KOPT-K1 (cell line): ENCODE measurements around the gene HMCN2.

Experiments
- H3K27ac ChIP-seq: fragments of 200-600 bp; sonication (generic); 2 replicates; pipeline ENCODE4 v1.5.1; 2016; ENCODE audit warnings: antibody characterized with exemption, mild to moderate bottlenecking, low read depth, low read length; ENCODE audit not compliant: poor library complexity, severe bottlenecking
- H3K36me3 ChIP-seq: fragments of 200-600 bp; sonication (generic); 2 replicates; pipeline ENCODE4 v1.5.1; 2017; ENCODE audit warnings: antibody characterized with exemption, mild to moderate bottlenecking, low read length, moderate library complexity; ENCODE audit not compliant: insufficient read depth
- H3K9me3 ChIP-seq: fragments of 200-600 bp; sonication (generic); 2 replicates; pipeline ENCODE4 v1.5.1; 2017; ENCODE audit warnings: antibody characterized with exemption, low read length, mild to moderate bottlenecking; ENCODE audit not compliant: insufficient read depth, poor library complexity, severe bottlenecking

The HMCN2 gene

DNA sequence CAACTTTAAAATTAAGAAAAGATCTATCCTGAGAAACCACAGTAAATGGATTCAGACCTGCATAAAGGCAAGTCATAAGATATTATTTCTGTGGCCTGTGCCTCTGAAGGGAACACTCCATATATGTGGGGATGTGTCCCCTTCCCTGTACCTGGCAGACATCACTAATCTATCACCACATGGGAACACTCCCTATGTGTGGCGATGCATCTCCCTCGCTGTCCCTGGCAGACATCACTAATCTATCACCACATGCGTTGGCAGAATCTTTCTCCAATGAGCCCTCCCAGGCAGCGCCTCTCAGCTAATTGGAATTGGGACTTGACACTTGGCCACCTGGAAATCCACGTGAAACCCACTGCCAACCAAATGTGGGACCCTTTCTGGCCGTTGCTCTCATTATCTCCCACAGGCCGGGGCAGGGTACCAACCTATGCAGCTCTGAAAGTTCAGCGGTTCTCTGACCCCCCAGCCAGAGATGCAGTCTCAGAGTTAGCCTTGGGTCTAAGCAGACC, 154.0 kb downstream of the HMCN2 start:
- H3K27ac ChIP-seq = no peak overlapping the region
- no peaks in the 10 kb centered on the region for H3K36me3 ChIP-seq
- H3K9me3 ChIP-seq = no peaks in the 10 kb centered on the region

DNA sequence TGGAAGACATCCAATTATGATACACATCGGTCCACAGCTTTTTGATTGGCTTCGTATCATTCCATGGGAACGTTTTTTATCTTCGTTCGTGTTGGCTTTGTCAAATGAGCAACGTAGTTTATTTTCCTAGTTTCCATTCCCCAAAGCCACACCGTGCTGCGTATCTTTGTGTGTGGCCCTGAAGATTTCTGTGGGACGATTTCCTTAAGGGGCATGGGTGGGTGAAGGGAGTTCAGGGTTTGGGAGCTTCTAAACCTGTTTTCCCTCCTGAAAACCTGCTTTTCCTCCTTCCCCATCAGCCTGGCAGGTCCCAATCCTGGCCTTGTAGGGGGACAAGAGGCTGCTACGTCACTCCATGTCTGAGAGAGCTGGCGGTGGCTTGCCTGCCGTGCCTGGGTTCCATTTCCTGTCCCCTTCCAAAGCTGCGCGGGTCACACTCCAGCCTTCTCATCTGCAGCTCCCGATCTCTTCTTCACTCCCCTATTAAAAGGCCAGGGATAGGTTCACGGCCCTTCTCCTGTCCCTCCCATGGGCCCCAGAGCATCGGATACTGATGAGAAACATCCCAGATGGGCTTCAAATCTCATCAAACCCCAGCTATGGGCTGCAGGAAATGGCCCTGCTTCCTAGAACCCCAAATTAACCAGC, 155.7 kb downstream of the HMCN2 start:
- Histone ChIP-seq H3K36me3 (no peaks in the 10 kb centered on the region), H3K27ac (no peak overlapping the region), H3K9me3 (no peaks in the 10 kb centered on the region)

DNA sequence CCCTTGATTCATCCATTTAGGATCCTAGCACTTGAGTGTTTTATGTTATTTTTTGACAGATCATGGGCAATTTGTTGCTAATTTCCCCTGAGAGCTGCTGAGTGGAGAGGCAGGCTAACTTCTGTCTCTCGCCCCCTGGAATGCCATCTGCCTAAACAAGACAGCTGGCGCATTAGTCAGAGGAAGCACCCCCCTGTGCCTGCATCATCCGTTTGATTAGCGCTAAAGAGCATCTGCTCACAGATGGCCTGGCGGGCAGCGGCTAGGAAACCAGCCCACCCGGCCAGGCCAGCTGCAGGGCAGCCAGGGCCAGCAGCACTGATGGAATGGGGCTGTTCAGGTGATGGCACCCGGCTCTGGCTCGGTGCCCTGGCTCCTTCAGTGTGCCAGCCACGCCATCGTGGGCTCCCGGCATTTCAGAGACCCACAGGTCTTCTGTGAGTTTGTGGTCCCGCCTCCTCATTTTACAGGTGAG, 156.3 kb downstream of the HMCN2 start:
- H3K36me3 ChIP-seq = no peaks in the 10 kb centered on the region
- no peaks in the 10 kb centered on the region for H3K9me3 ChIP-seq
- no peak overlapping the region for H3K27ac ChIP-seq

DNA sequence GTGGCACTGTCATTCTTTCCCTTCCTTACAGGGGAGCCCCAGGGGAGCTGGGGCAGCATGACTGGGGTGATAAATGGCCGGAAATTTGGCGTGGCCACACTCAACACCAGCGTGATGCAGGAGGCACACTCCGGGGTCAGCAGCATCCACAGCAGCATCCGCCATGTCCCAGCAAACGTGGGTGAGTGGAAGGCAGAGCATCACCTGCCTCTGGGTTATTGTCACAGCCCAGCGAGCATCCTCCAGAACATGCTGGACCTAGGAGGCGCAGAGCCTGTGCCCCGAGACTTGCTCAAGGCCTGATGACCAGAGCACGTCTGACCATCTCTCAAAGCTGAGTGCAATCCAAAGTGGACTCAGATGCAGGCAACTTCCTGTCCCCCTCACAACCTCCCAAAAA, 157.0 kb downstream of the HMCN2 start:
- no peaks in the 10 kb centered on the region for H3K9me3 ChIP-seq
- H3K27ac ChIP-seq = no peak overlapping the region
- H3K36me3 ChIP-seq = no peaks in the 10 kb centered on the region

DNA sequence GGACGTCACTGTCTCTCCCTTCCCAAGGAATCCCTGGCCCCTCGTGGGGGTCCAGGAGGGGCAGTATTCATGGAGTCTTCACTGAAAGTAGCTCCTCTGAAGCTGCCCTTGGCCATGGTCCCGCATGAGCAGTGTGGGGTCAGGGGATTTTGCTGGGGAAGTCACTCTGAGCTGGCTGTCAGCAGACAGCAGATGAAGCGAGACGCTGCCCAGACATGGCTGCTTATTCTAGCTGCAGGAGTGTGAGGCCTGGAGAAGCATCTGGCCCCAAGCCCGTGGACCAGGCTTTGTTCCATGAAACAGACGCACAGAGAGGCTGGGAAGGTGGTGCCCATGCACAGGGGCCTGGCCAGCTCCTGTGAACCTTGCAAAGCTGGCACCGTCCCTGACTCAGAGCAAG, 157.7 kb downstream of the HMCN2 start:
- H3K27ac ChIP-seq = no peak overlapping the region
- H3K36me3 ChIP-seq = no peaks in the 10 kb centered on the region
- no peaks in the 10 kb centered on the region for H3K9me3 ChIP-seq

DNA sequence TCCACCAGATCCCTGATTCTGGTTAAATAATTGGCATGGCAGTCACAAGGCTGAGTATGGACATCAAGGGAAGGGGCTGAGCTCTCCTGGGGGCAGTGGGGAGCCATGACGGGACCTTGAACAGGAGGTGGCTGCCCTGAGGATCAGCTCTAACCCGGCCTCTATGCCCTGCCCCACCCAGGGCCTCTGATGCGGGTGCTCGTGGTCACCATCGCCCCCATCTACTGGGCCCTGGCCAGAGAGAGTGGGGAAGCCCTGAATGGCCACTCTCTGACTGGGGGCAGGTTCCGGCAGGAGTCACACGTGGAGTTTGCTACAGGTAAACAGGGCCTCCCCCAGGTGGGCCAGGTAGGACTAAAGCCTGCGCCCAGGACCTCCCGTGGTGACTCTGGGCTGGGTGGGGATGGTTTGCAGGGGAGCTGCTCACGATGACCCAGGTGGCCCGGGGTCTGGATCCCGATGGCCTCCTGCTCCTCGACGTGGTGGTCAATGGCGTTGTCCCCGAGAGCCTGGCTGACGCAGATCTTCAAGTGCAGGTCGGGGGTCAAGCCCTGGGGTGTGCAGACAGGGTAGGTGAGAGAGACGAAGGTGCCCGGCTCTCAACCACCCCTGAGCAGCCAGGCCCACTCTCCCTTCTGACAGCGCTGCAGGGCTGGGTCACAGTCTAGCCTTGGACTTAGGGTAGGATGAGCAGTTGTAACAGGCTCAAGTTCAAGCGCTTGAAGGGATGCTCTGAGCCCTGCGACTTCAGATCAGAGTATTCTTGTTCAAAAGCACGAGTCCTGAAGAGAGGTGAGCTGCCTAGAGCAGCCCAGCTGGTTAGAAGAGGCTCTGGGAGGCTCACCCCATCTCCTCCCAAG, 159.3 kb downstream of the HMCN2 start:
- Histone ChIP-seq H3K9me3 (no peaks in the 10 kb centered on the region), H3K27ac (no peak overlapping the region)

DNA sequence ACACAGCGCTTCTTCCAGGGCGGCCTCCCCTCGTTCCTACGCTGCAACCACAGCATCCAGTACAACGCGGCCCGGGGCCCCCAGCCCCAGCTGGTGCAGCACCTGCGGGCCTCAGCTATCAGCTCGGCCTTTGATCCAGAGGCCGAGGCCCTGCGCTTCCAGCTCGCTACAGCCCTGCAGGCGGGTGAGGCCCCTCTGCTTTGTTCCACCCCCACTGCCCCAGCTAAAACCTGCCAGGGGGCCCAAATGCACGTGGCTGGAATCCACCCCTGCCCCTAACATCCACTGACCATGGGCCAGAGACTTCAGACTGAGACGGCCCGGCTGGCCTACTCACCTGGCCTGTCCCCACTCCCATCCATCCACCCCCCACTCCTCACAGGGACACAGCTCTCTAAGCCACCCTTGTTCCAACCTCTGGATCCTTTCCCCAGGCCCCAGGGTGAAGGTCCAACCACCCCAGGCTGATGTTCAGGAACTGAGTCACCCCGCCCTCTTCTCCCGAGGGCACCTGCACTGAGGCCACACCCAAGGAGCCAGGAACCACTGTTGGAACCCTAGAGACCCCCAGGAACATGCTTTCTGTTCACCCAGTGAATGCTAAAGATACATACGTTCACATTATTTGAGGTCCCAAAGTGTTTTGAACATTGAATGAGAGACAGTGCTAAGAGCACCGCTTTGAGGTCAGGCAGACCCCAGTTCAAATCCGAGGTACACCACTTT, 160.3 kb downstream of the HMCN2 start:
- H3K36me3 ChIP-seq = no peaks in the 10 kb centered on the region
- no peak overlapping the region for H3K27ac ChIP-seq
- peaks cover 5% of the 10 kb centered on the region for H3K9me3 ChIP-seq

More for the DNA sequence above, 159.3 kb downstream of the HMCN2 start:
- no peaks in the 10 kb centered on the region for H3K36me3 ChIP-seq

DNA sequence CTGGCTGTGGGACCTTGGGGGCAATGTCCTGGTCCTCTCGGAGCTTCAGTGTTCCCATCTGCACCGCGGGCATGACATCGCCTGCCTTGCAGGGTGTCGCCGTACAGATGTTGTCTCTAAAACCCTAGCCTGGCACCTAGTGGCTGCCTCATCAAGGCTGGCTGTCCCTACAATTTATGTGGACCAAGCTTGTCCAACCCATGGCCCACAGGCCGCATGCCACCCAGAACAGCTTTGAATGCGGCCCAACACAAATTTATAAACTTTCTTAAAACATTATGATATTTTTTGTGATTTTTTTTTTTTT, 160.9 kb downstream of the HMCN2 start:
- no peak overlapping the region for H3K27ac ChIP-seq
- H3K9me3 ChIP-seq = peaks cover 5% of the 10 kb centered on the region
- H3K36me3 ChIP-seq = no peaks in the 10 kb centered on the region

DNA sequence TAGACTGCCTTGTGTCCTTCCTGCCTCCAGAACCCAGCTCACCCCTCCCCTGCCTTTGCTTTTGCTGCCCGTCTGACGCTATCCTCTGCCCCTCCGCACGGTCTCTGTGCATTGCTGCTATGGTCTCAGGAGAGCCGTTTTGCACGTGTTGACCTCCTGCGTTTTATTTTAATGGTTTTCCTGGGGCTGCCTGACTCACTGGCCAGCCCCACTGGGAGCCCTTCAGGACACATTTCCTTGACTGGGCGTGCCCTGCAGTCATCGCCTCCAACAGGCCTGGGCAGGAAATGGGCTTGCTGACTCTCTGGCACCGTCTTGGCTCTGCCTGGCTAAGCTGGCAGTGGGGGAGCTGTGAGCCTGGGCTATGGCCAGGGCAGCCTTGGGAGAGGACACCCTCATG, 161.3 kb downstream of the HMCN2 start:
- Histone ChIP-seq H3K27ac (no peak overlapping the region), H3K36me3 (no peaks in the 10 kb centered on the region), H3K9me3 (peaks cover 5% of the 10 kb centered on the region)

DNA sequence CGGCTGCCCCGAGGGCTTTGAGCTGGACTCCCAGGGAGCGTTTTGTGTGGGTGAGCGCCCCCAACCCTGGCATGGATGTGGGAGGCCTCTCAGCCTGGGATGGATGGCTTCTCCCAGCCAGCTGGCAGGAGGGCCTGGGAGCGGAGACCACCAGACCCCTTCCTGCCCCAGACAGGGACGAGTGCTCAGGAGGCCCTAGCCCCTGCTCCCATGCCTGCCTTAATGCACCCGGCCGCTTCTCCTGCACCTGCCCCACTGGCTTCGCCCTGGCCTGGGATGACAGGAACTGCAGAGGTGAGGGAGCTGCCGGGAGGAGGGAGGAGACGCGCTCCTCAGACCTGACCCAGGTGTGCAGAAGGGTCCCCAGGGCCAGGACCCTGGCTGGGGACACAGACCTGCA, 161.8 kb downstream of the HMCN2 start:
- Histone ChIP-seq H3K27ac (no peak overlapping the region), H3K9me3 (peaks cover 5% of the 10 kb centered on the region), H3K36me3 (no peaks in the 10 kb centered on the region)

DNA sequence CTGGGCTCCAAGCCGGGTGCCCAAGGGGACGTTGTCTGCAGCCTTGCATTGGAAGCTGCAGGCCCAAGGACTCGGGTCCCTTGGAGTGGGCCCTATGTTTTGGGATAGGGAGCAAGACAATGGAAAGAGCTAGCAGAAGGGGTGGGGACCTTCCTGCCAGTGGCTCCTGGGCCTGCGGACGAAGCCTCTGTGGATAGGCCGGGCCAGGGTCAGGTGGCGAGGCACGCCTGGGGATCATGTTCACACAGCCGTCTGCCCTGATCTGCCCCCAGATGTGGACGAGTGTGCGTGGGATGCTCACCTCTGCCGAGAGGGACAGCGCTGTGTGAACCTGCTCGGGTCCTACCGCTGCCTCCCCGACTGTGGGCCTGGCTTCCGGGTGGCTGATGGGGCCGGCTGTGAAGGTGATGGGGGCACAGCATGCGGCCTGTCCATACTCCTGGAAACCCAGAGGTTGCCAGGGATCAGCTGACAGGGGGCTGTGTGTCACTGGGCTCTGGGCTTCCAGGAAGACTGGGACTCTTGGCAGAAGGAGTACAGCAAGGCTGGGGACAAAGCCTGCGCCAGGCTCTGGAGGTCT, 162.6 kb downstream of the HMCN2 start:
- no peaks in the 10 kb centered on the region for H3K36me3 ChIP-seq
- peaks cover 5% of the 10 kb centered on the region for H3K9me3 ChIP-seq
- H3K27ac ChIP-seq = no peak overlapping the region

DNA sequence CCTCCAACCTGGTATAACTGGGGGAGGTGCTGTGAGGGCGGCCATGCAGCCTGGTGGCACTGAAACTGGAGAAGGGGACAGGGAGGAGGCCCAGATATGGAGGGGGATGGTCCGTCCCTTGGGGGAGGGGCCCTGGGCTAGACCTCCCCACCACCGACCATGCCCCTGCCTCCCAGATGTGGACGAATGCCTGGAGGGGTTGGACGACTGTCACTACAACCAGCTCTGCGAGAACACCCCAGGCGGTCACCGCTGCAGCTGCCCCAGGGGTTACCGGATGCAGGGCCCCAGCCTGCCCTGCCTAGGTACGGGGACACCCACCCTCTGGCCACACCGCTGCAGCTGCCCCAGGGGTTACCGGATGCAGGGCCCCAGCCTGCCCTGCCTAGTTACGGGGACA, 163.8 kb downstream of the HMCN2 start:
- Histone ChIP-seq H3K36me3 (no peaks in the 10 kb centered on the region), H3K9me3 (peaks cover 5% of the 10 kb centered on the region), H3K27ac (no peak overlapping the region)

DNA sequence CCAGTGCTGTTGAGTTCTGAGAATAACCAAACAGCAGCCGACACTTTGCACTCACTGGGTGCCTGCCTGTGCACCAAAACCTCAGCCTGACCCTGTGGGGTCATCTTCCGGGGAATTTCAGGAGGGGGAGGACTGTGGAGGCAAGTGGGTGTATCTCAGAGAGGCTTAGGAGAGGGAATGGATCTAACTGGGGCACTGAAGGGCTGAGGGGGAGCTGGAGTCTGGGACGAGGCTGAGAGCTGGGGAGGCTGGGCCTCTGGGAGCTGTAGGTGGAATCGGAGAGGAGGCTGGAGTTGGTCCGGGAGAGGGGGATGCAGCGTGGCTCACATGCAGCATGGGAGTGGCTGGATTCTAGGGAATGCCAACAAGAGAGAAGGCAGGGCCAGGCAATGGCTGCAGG, 164.3 kb downstream of the HMCN2 start:
- Histone ChIP-seq H3K27ac (no peak overlapping the region), H3K36me3 (no peaks in the 10 kb centered on the region), H3K9me3 (peaks cover 5% of the 10 kb centered on the region)

DNA sequence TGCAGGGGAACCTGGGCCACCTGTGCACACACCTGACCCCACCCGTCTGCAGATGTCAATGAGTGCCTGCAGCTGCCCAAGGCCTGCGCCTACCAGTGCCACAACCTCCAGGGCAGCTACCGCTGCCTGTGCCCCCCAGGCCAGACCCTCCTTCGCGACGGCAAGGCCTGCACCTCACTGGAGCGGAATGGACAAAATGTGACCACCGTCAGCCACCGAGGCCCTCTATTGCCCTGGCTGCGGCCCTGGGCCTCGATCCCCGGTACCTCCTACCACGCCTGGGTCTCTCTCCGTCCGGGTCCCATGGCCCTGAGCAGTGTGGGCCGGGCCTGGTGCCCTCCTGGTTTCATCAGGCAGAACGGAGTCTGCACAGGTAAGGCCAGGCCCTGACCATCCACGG, 164.7 kb downstream of the HMCN2 start:
- peaks cover 5% of the 10 kb centered on the region for H3K9me3 ChIP-seq
- H3K36me3 ChIP-seq = no peaks in the 10 kb centered on the region
- no peak overlapping the region for H3K27ac ChIP-seq
